ENCODE measurements around the gene IGF2R.

DNA sequence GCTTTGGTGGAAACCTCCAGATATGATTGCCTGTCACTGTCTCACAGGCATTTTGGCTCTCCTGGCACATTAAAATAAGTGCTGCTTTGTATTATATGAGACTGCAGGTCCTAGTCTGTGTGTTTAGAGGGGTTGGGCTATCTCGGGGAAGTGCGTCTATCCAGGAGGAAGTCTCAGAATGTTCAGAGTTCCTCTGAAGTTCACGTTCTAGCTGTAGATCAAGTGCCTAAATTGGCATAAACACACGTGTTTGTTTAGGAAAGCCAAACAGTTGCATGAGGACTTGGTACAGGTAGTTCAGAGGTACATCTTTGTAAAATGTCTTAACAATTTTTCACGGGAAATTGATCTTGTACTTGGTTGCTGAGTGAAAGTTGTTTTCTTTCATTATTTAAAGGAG, 116.3 kb downstream of the IGF2R start:
- TF ChIP-seq CTCF (IDR thresholded peaks at IDR 0.05 in 4 of 5, conservative IDR thresholded peaks at IDR 0.05 in 1 of 5) (no peak), POLR2A (IDR thresholded peaks at IDR 0.05) (no peak)

Data from gastrocnemius medialis (tissue), 4 donors.